Heart right ventricle (tissue), 16 donors: ENCODE measurements around the gene RSBN1L. TPM values are rescaled to one million over a fixed set of nuclear protein-coding genes. Genes with fewer than 3 reads are reported as not detected.

Experiments
- ATAC-seq, 8 donors: fragments of 200-7000 bp; cut with Tn5 transposase; one replicate each; pipeline ENCODE4 v1.9.1; 2020; ENCODE audit warnings: mild to moderate bottlenecking in 8 of 8, moderate library complexity in 8 of 8, moderate number of reproducible peaks in 1 of 8
- DNase-seq, 2 donors: peaks; one replicate each; pipeline ENCODE4 v3.0.0-alpha.2; 2020
- H3K27ac ChIP-seq, 10 donors: fragments of 200-600 bp; sonication (generic) in 2 of 10; one replicate each; pipeline versions ENCODE4 v1.5.0 to v1.8.0; 2020 to 2022; ENCODE audit warnings: mild to moderate bottlenecking in 3 of 10
- H3K27me3 ChIP-seq, 7 donors: fragments of 200-600 bp; one replicate each; pipeline ENCODE4 v1.8.0; 2021 to 2022; ENCODE audit warnings: mild to moderate bottlenecking in 2 of 7
- H3K36me3 ChIP-seq, 9 donors: fragments of 200-600 bp; sonication (generic) in 1 of 9; one replicate each; pipeline versions ENCODE4 v1.5.0 to v1.8.0; 2020 to 2022; ENCODE audit warnings: mild to moderate bottlenecking in 2 of 9
- H3K4me1 ChIP-seq, 9 donors: fragments of 200-600 bp; sonication (generic) in 1 of 9; one replicate each; pipeline versions ENCODE4 v1.5.0 to v1.8.0; 2020 to 2022; ENCODE audit warnings: mild to moderate bottlenecking in 4 of 9
- H3K4me3 ChIP-seq, 10 donors: fragments of 200-600 bp; sonication (generic) in 2 of 10; one replicate each; pipeline versions ENCODE4 v1.5.0 to v1.8.0; 2020 to 2022; ENCODE audit warnings: mild to moderate bottlenecking in 7 of 10, moderate library complexity in 2 of 10
- H3K9me3 ChIP-seq, 11 donors: fragments of 200-600 bp in 10 of 11; sonication (generic) in 2 of 11; one replicate each; pipeline versions ENCODE4 v1.5.0 to v1.8.0; 2013 to 2022; ENCODE audit warnings: mild to moderate bottlenecking in 2 of 11, control low read depth in 1 of 11, moderate library complexity in 1 of 11
- WGBS, 2 donors: extraction: QIAGEN DNeasy Blood & Tissue Kit; methylation state at CpG; one replicate each; pipeline ENCODE4 v1.1.7; 2013; ENCODE audit warnings: inconsistent platforms in 1 of 2; 5-methylcytosine and 5-hydroxymethylcytosine counted together
- intact Hi-C, 10 donors: fragments of 100-400 bp; cut with DNase I; formaldehyde crosslinking; loops; one replicate each; pipeline versions ENCODE4 v1.11.1 to v1.14.2; 2022
- polyA plus RNA-seq, 2 donors: library from polyadenylated mRNA; stranded (reverse); fragments of 200-250 nt; gene quantifications; one replicate each; pipeline ENCODE4 v1.2.3, GENCODE V29; 2013
- total RNA-seq, 10 donors: library from RNA; stranded (reverse); fragmentation: NEBNext Ultra II Directional in 3 of 10; extraction: Animal tissue kit (Norgen Biotek cat#: 25700) in 3 of 10; gene quantifications; one replicate each; pipeline versions ENCODE4 v1.2.1 to v1.2.4, GENCODE V29; 2021 to 2023
- TF ChIP-seq, protein P1 (sequence below), 9 donors: fragments of 200-600 bp; sonication (generic) in 2 of 9; IDR thresholded peaks; one replicate each; pipeline versions ENCODE4 v1.5.0 to v1.8.0; 2021 to 2022; ENCODE audit warnings: antibody characterized with exemption in 9 of 9, mild to moderate bottlenecking in 5 of 9, moderate library complexity in 1 of 9
- donor health status: Arrhythmogenic right ventricular cardiomyopathy.
- donor health status: ischemic (EF 13 %, LVEDD 7.1; RV severe dilation, severe dysfunction).
- donor health status: healthy with polysubstance abuse.
- donor health status: DM: no; HTN: yes; CAD: no.
- donor health status: DM: no; HTN: no; CAD: no.
- donor health status: ischemic (EF 25% LVEDD 6.9; RV normal size, moderate dysfunction).
- donor health status: ischemic (EF 25% LVEDD 5.7; RV mildly dilated, moderate dysfunction).
- donor health status: healthy.
- donor health status: DM: yes; HTN: yes; CAD: no.
- donor health status: Ischemic cardiomyopathy.
- donor health status: ischemic (EF 35%, LVEDD 5.7; RV mildly dilated, moderate dysfunction).
- donor health status: nonischemic (EF 11% LVEDD 7.7; RV severe dilation, severe dysfunction).
- donor health status: DM: yes; HTN: yes; CAD: no.
- donor health status: PGD.
- donor health status: ischemic (EF 29% LVEDD 5.4; RV normal size, mild dysfunction).
- donor health status: nonischemic (EF 23%, LVEDD 6.1; RV moderate dilation, normal function).

RSBN1L gene
- total and polyA plus RNA-seq, 12 donors: 3.3 to 11.8 (median 9.6) TPM

DNA sequence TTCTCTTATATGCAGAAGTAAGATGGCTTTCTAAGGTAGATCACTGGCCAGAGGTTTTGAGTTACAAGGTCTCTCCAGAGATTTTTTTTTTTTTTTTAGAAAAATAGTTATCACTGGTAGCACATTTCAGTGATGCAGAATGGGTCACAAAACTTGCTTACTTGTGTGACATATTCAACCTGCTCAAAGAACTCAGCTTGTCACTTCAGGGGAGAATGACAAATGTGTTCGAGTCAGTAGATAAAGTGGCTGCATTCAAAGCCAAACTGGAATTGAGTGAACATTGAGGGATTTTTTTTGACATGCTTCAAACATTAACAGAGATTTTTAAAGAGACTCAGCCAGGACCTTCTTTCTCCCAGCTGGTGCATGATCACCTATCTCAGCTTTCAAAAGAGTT lies 135.7 kb downstream of the RSBN1L start:
- DNase-seq (no peak), ATAC-seq (no peak)
- Histone ChIP-seq H3K9me3 (peaks cover 0 to 3% (median 0%) of the 10 kb centered on the region in 11 donors), H3K4me1 (peaks cover 0 to 28% (median 19%) of the 10 kb centered on the region in 9 donors), H3K36me3 (no peaks in the 10 kb centered on the region), H3K4me3 (no peak overlapping the region), H3K27ac (no peak overlapping the region), H3K27me3 (no peaks in the 10 kb centered on the region)
- 18 to 62% methylated on average over 1 of the region's 1 CpG for WGBS, 2 donors
- TF ChIP-seq, protein P1, sequence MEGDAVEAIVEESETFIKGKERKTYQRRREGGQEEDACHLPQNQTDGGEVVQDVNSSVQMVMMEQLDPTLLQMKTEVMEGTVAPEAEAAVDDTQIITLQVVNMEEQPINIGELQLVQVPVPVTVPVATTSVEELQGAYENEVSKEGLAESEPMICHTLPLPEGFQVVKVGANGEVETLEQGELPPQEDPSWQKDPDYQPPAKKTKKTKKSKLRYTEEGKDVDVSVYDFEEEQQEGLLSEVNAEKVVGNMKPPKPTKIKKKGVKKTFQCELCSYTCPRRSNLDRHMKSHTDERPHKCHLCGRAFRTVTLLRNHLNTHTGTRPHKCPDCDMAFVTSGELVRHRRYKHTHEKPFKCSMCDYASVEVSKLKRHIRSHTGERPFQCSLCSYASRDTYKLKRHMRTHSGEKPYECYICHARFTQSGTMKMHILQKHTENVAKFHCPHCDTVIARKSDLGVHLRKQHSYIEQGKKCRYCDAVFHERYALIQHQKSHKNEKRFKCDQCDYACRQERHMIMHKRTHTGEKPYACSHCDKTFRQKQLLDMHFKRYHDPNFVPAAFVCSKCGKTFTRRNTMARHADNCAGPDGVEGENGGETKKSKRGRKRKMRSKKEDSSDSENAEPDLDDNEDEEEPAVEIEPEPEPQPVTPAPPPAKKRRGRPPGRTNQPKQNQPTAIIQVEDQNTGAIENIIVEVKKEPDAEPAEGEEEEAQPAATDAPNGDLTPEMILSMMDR (IDR thresholded peaks at IDR 0.05): no peak
- intact Hi-C loops: no loop called here

Other genes with a start within 250 kb of the RSBN1L start
- 10 to 100 TPM; 33.4 to 56.1 (median 42.6) TPM for gene PTPN12, start 159.2 kb upstream of the RSBN1L start, total RNA-seq
- 10 to 100 TPM; 24.0 to 64.5 TPM for gene PTPN12, start 159.2 kb upstream of the RSBN1L start, polyA plus RNA-seq
- gene TMEM60, start 102.0 kb downstream of the RSBN1L start, total RNA-seq: 1 to 10 TPM; 4.7 to 9.9 (median 7.1) TPM
- gene TMEM60, start 102.0 kb downstream of the RSBN1L start, polyA plus RNA-seq: 10 to 100 TPM; 13.6 to 15.6 TPM
- gene PHTF2, start 102.3 kb downstream of the RSBN1L start, total RNA-seq: 10 to 100 TPM; 13.6 to 29.1 (median 25.6) TPM
- gene PHTF2, start 102.3 kb downstream of the RSBN1L start, polyA plus RNA-seq: 10 to 100 TPM; 12.8 to 13.5 TPM